BE2C (cell line): ENCODE measurements around the gene STARD13. TPM values are rescaled to one million over a fixed set of nuclear protein-coding genes. Genes with fewer than 3 reads are reported as not detected.

ENCODE experiments used
- DNase-seq: peaks from one replicate; pipeline ENCODE4 v3.0.0-alpha.2; 2020
- H3K27me3 ChIP-seq: fragments of 250-450 bp; sonication (Bioruptor Pico); 2 replicates; pipeline ENCODE4 v1.5.1; 2020; ENCODE audit warnings: mild to moderate bottlenecking
- H3K36me3 ChIP-seq: fragments of 250-450 bp; sonication (Bioruptor Pico); 2 replicates; pipeline ENCODE4 v1.5.1; 2020; ENCODE audit warnings: mild to moderate bottlenecking
- H3K4me1 ChIP-seq: fragments of 250-450 bp; sonication (Bioruptor Pico); 2 replicates; pipeline ENCODE4 v1.5.1; 2020
- H3K4me3 ChIP-seq: 2 replicates; pipeline ENCODE4 v1.5.1; 2011; ENCODE audit warnings: low read depth, low read length
- H3K9me3 ChIP-seq: fragments of 250-450 bp; sonication (Bioruptor Pico); 2 replicates; pipeline ENCODE4 v1.5.1; 2020
- CTCF ChIP-seq: IDR thresholded peaks from 2 replicates; pipeline ENCODE4 v1.5.1; 2012; ENCODE audit warnings: mild to moderate bottlenecking, low read depth, low read length
- polyA plus RNA-seq: library from polyadenylated mRNA; unstranded; fragments of >200 nt; gene quantifications from one replicate; pipeline ENCODE4 v1.2.1, GENCODE V29; 2012; ENCODE audit warnings: low read depth, missing spikeins; ENCODE audit not compliant: insufficient read length, insufficient read depth

Gene STARD13
- 12.0 TPM for polyA plus RNA-seq

- H3K36me3 ChIP-seq: no peaks in the 10 kb centered on the region
- TF ChIP-seq CTCF: peak; percentile 43
- H3K4me1 ChIP-seq: no peaks in the 10 kb centered on the region
- no peaks in the 10 kb centered on the region for H3K9me3 ChIP-seq
- DNase-seq: peak; percentile 87
- H3K4me3 ChIP-seq: peak within 1 kb of the TSS; percentile 75
- H3K27me3 ChIP-seq: no peaks in the 10 kb centered on the region
These were observed at the start of gene STARD13 for GRCh38 chr13:33285420-33286124. Gene STARD13, minus strand, starts transcription at chr13:33285755. Its CDS starts 117 bp downstream, at chr13:33285638.

- DNase-seq: no peak
- H3K9me3 ChIP-seq: no peaks in the 10 kb centered on the region; the same call in 1 of the 2 replicates
- no peak for TF ChIP-seq CTCF
- H3K36me3 ChIP-seq: no peaks in the 10 kb centered on the region
- no peaks in the 10 kb centered on the region for H3K4me1 ChIP-seq
- no peak overlapping the region for H3K4me3 ChIP-seq
- H3K27me3 ChIP-seq: no peaks in the 10 kb centered on the region
These were observed 49.3 kb upstream of the STARD13 start for GRCh38 chr13:33334831-33335230.

- Histone ChIP-seq H3K4me3 (no peak overlapping the region), H3K9me3 (no peaks in the 10 kb centered on the region), H3K4me1 (no peaks in the 10 kb centered on the region; the same call in 1 of the 2 replicates), H3K36me3 (no peaks in the 10 kb centered on the region), H3K27me3 (no peaks in the 10 kb centered on the region)
- no peak for DNase-seq
- no peak for TF ChIP-seq CTCF
These were observed 46.4 kb upstream of the STARD13 start for GRCh38 chr13:33331962-33332361.

- TF ChIP-seq CTCF: no peak
- Histone ChIP-seq H3K36me3 (no peaks in the 10 kb centered on the region), H3K4me1 (no peaks in the 10 kb centered on the region; the same call in 1 of the 2 replicates), H3K4me3 (no peak overlapping the region), H3K27me3 (no peaks in the 10 kb centered on the region), H3K9me3 (no peaks in the 10 kb centered on the region)
- no peak for DNase-seq
These were observed 44.9 kb upstream of the STARD13 start for GRCh38 chr13:33330483-33330882.

- no peak for TF ChIP-seq CTCF
- H3K27me3 ChIP-seq: no peaks in the 10 kb centered on the region
- no peaks in the 10 kb centered on the region for H3K9me3 ChIP-seq
- DNase-seq: peak; percentile 20
- no peak overlapping the region for H3K4me3 ChIP-seq
- H3K4me1 ChIP-seq: no peaks in the 10 kb centered on the region; the same call in 1 of the 2 replicates
- H3K36me3 ChIP-seq: no peaks in the 10 kb centered on the region
These were observed 43.1 kb upstream of the STARD13 start for GRCh38 chr13:33328701-33329100.

- Histone ChIP-seq H3K4me1 (no peaks in the 10 kb centered on the region; the same call in 1 of the 2 replicates), H3K9me3 (no peaks in the 10 kb centered on the region), H3K36me3 (no peaks in the 10 kb centered on the region)
These were observed 41.2 kb upstream of the STARD13 start for GRCh38 chr13:33326723-33327122.

More at GRCh38 chr13:33326723-33327122, 41.2 kb upstream of the STARD13 start:
- no peaks in the 10 kb centered on the region for H3K27me3 ChIP-seq
- DNase-seq: no peak
- no peak for TF ChIP-seq CTCF
- no peak overlapping the region for H3K4me3 ChIP-seq
